ENCODE results near the gene IGFALS. TPM values are rescaled to one million over a fixed set of nuclear protein-coding genes. Genes with fewer than 3 reads are reported as not detected.

The IGFALS gene
- total and polyA plus RNA-seq, 9 donors = 0.20 to 1.8 (median 0.50) TPM; not detected in 1

DNA sequence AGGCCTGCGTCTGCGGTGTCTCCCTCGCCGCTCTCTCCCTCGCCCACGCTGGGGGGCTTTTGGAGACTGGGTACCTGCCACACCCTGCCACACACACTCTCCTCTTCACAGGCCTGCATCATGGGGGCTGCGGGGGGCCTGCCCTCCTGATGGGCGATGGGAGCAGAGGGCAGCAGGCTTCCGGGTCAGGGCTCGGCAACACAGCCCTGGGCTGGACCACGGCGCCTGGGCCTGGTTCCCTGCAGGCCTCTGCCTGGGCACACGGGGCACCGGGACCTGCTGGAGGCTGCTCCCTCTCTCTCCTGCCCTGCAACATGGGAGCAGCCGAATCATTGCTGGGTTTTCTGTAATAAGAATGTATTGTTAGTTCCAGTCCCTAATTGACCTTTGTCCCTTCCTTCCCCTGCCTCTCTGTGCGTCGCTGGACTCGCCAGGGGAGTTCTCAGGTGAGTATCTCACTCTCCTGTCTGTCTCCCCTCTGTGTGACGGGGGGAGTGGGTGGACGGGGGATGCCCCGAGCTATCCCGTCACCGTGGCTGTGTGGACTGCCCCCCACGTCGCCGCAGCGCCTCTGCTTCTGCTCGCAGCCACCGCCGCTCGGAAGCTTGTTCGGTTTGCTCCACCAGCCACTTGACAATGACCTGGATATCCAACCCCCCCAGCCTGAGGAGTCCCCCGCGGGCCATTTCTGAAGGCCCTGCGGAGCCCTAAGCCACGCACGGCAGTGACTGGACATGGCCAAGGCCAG lies 35.6 kb downstream of the IGFALS start:
- H3K27me3 ChIP-seq = no peaks in the 10 kb centered on the region
- TF ChIP-seq CTCF (IDR thresholded peaks at IDR 0.05) = no peak
- TF ChIP-seq EP300 (IDR thresholded peaks at IDR 0.05) = no peak
- no peak for TF ChIP-seq POLR2A (IDR thresholded peaks at IDR 0.05)
- intact Hi-C loops (cut with DNase I) = no loop called here
- no peaks in the 10 kb centered on the region for H3K4me1 ChIP-seq (ENCODE audit: insufficient read depth)
- H3K27ac ChIP-seq = no peak overlapping the region
- no peaks in the 10 kb centered on the region for H3K9me3 ChIP-seq
- 91 to 92% (median 92%) methylated on average over 37 of the region's 37 CpGs for WGBS, 3 donors
- no peak overlapping the region for H3K4me3 ChIP-seq
- no peaks in the 10 kb centered on the region for H3K36me3 ChIP-seq
- no peak for DNase-seq

- WGBS, 3 donors = 87 to 92% (median 91%) methylated on average over 12 of the region's 12 CpGs
Observed at GRCh38 chr16:1754204-1754603, 39.3 kb downstream of the IGFALS start.

DNA sequence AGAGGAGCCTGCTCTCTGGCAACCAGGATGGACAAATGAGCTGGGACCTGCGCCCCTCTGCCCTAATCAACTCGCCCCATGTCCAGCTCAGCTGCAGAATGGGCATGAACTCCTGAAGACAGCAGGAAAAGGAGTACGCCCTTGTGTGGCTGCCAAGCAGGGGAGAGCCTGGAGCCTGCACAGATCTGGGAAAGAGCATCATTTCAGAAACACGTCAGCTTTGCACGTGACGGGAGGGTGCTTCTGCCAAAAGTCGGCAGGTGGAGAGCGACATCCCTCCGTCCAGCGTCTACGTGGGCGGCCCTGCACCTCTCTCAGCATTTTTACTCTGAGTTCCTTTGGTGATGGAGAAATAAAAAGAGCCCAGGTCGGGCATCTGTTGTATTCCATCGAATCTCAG lies 40.7 kb downstream of the IGFALS start:
- no peak for TF ChIP-seq POLR2A (IDR thresholded peaks at IDR 0.05)
- TF ChIP-seq CTCF (IDR thresholded peaks at IDR 0.05) = no peak
- TF ChIP-seq EP300 (IDR thresholded peaks at IDR 0.05) = no peak
- DNase-seq = no peak
- Histone ChIP-seq H3K27ac (no peak overlapping the region), H3K27me3 (no peaks in the 10 kb centered on the region), H3K4me1 (ENCODE audit: insufficient read depth) (no peaks in the 10 kb centered on the region), H3K36me3 (no peaks in the 10 kb centered on the region), H3K9me3 (no peaks in the 10 kb centered on the region), H3K4me3 (no peak overlapping the region)
- WGBS, 3 donors = 86 to 88% (median 88%) methylated on average over 14 of the region's 14 CpGs
- intact Hi-C loops (cut with DNase I) = no loop called here

More at GRCh38 chr16:1754204-1754603, 39.3 kb downstream of the IGFALS start:
- intact Hi-C loops (cut with DNase I) = no loop called here
- no peaks in the 10 kb centered on the region for H3K9me3 ChIP-seq
- no peak overlapping the region for H3K27ac ChIP-seq
- DNase-seq = no peak
- no peak overlapping the region for H3K4me3 ChIP-seq
- no peaks in the 10 kb centered on the region for H3K4me1 ChIP-seq (ENCODE audit: insufficient read depth)
- no peaks in the 10 kb centered on the region for H3K27me3 ChIP-seq
- TF ChIP-seq CTCF (IDR thresholded peaks at IDR 0.05) (no peak), POLR2A (IDR thresholded peaks at IDR 0.05) (no peak), EP300 (IDR thresholded peaks at IDR 0.05) (no peak)
- H3K36me3 ChIP-seq = no peaks in the 10 kb centered on the region

DNA sequence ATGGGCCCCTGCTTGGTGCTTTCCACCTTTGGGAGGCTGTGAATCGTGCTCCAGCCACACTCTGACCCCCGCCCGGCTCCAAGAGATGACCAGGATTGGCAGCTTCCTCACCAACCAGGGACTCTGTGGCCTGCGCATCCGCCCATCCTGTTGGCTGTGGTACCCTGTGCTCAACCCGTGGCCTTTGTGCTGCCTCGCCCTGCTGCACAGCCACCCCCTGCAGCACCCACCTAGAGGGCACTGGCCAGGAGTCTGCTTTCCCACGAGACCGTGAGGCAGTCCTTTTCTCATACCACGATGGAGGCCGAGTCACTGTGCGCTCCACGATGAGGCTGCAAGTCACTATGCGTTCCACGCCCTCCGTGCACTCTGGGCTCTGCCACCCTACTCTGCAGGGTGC lies 41.6 kb downstream of the IGFALS start:
- 94 to 95% (median 95%) methylated on average over 16 of the region's 16 CpGs for WGBS, 3 donors
- no peak for DNase-seq
- Histone ChIP-seq H3K4me1 (ENCODE audit: insufficient read depth) (no peaks in the 10 kb centered on the region), H3K27me3 (no peaks in the 10 kb centered on the region), H3K4me3 (no peak overlapping the region), H3K27ac (no peak overlapping the region), H3K36me3 (no peaks in the 10 kb centered on the region), H3K9me3 (no peaks in the 10 kb centered on the region)
- TF ChIP-seq POLR2A (IDR thresholded peaks at IDR 0.05) = no peak
- no peak for TF ChIP-seq CTCF (IDR thresholded peaks at IDR 0.05)
- TF ChIP-seq EP300 (IDR thresholded peaks at IDR 0.05) = no peak
- intact Hi-C loops (cut with DNase I) = no loop called here

Measured in ovary (tissue), 9 donors.